Lung (tissue), 16 donors: ENCODE results near the gene TMEM50B. TPM values are rescaled to one million over a fixed set of nuclear protein-coding genes. Genes with fewer than 3 reads are reported as not detected.

Source experiments
- ATAC-seq: fragments of 200-7000 bp; cut with Tn5 transposase; one replicate; pipeline ENCODE4 v1.9.1; 2020; ENCODE audit warnings: moderate number of reproducible peaks; ENCODE audit not compliant: insufficient read depth, low FRiP score
- DNase-seq, 3 donors: peaks; one replicate each; pipeline ENCODE4 v3.0.0-alpha.2; 2013 to 2017
- H3K27ac ChIP-seq, 2 donors: one replicate each; pipeline ENCODE4 v1.5.1; 2013; ENCODE audit warnings: mild to moderate bottlenecking in 2 of 2, moderate library complexity in 2 of 2, control low read depth in 1 of 2, inconsistent platforms in 1 of 2, low read depth in 1 of 2, low read length in 1 of 2
- H3K27me3 ChIP-seq, 3 donors: one replicate each; pipeline ENCODE4 v1.5.1; 2013; ENCODE audit warnings: low read length in 2 of 3; ENCODE audit not compliant: control insufficient read depth in 3 of 3, insufficient read depth in 3 of 3
- H3K36me3 ChIP-seq, 4 donors: one replicate each; pipeline ENCODE4 v1.5.1; 2013; ENCODE audit warnings: low read length in 4 of 4, mild to moderate bottlenecking in 1 of 4, moderate library complexity in 1 of 4; ENCODE audit not compliant: control insufficient read depth in 4 of 4, insufficient read depth in 4 of 4
- H3K4me1 ChIP-seq, 5 donors: one replicate each; pipeline ENCODE4 v1.5.1; 2013; ENCODE audit warnings: low read length in 5 of 5, mild to moderate bottlenecking in 2 of 5, moderate library complexity in 1 of 5; ENCODE audit not compliant: control insufficient read depth in 5 of 5, insufficient read depth in 5 of 5
- H3K4me3 ChIP-seq: one replicate; pipeline ENCODE4 v1.5.1; 2013; ENCODE audit warnings: mild to moderate bottlenecking, control low read depth, moderate library complexity
- H3K9ac ChIP-seq, 2 donors: one replicate each; pipeline ENCODE4 v1.5.1; 2013; ENCODE audit warnings: low read length in 2 of 2, control low read depth in 1 of 2; ENCODE audit not compliant: insufficient read depth in 1 of 2
- H3K9me3 ChIP-seq, 4 donors: one replicate each; pipeline ENCODE4 v1.5.1; 2013; ENCODE audit warnings: low read length in 3 of 4, mild to moderate bottlenecking in 1 of 4, moderate library complexity in 1 of 4; ENCODE audit not compliant: control insufficient read depth in 4 of 4, insufficient read depth in 3 of 4
- CTCF ChIP-seq: IDR thresholded peaks from 2 replicates; pipeline ENCODE4 v1.5.1; 2012; ENCODE audit warnings: mild to moderate bottlenecking; ENCODE audit errors: control extremely low read depth, extremely low read depth
- WGBS, 2 donors: extraction: QIAGEN DNeasy Blood & Tissue Kit; methylation state at CpG; one replicate each; pipeline ENCODE4 v1.1.7; 2013; 5-methylcytosine and 5-hydroxymethylcytosine counted together
- long read RNA-seq, 5 donors: transcript quantifications; one replicate each; lab custom pipeline, GENCODE V29; 2026
- polyA plus RNA-seq, 2 donors: library from polyadenylated mRNA; stranded (reverse); fragments of 200-250 nt; gene quantifications; one replicate each; pipeline ENCODE4 v1.2.1, GENCODE V29; 2013
- total RNA-seq, 2 donors: library from RNA; depleted of rRNA in 1 of 2; stranded (reverse); fragments of >200 nt in 1 of 2; gene quantifications; one replicate each; pipeline ENCODE4 v1.2.1, GENCODE V29; 2014 to 2021
- donor health status: control.
- donor health status: control.
- donor health status: Bipolar disorder and iron deficiency.
- donor health status: healthy.
- donor health status: DM: yes; HTN: yes; CAD: no.

Gene TMEM50B
- total RNA-seq (10 to 100 TPM; 51.4 to 73.6 TPM), polyA plus RNA-seq (10 to 100 TPM; 35.4 to 45.3 TPM)
- long read RNA-seq, donor 1, transcript TMEM50B-210 (7 exons, 2,375 nt), result major isoform, 31 of 54 reads
- long read RNA-seq, donor 1, transcript TMEM50B-209 (4 exons, 695 nt), result minor isoform, 10 of 54 reads
- long read RNA-seq, donor 1, partial matches to known transcripts, result 9 of 54 reads
- long read RNA-seq, donor 1, other reads (novel, unspliced or antisense), result 0 of 54 reads
- long read RNA-seq, donor 2, transcript TMEM50B-209 (4 exons, 695 nt), result major isoform, 5 of 13 reads
- long read RNA-seq, donor 2, partial matches to known transcripts, result 0 of 13 reads
- long read RNA-seq, donor 2, other reads (novel, unspliced or antisense), result 0 of 13 reads
- long read RNA-seq, donor 3, transcript TMEM50B-210 (7 exons, 2,375 nt), result major isoform, 13 of 24 reads
- long read RNA-seq, donor 3, partial matches to known transcripts, result 7 of 24 reads
- long read RNA-seq, donor 3, other reads (novel, unspliced or antisense), result 0 of 24 reads
- long read RNA-seq, donor 4, transcript TMEM50B-210 (7 exons, 2,375 nt), result major isoform, 11 of 56 reads
- long read RNA-seq, donor 4, partial matches to known transcripts, result 29 of 56 reads
- long read RNA-seq, donor 4, other reads (novel, unspliced or antisense), result 12 of 56 reads
- long read RNA-seq, donor 5, transcript TMEM50B-210 (7 exons, 2,375 nt), result major isoform, 24 of 117 reads
- long read RNA-seq, donor 5, partial matches to known transcripts, result 45 of 117 reads
- long read RNA-seq, donor 5, other reads (novel, unspliced or antisense), result 47 of 117 reads

GRCh38 chr21:33479679-33480480 is at the start of gene TMEM50B:
Gene TMEM50B (minus strand): TSS chr21:33479974. CDS start chr21:33468885, 11,089 bp downstream.
- H3K27ac ChIP-seq, result peak within 1 kb of the TSS; percentile 99 to 100
- H3K36me3 ChIP-seq, result no peaks in the 10 kb centered on the region
- H3K9ac ChIP-seq, result peak within 1 kb of the TSS; percentile 92 to 94
- H3K27me3 ChIP-seq, result no peaks in the 10 kb centered on the region
- H3K9me3 ChIP-seq, result no peaks in the 10 kb centered on the region
- DNase-seq, result peak; percentile 96 to 98 (median 98)
- 0% methylated on average over 78 to 93 of the region's 93 CpGs for WGBS, 2 donors
- peaks cover 0 to 7% (median 3%) of the 10 kb centered on the region in 5 donors for H3K4me1 ChIP-seq
- H3K4me3 ChIP-seq, result peak within 1 kb of the TSS; percentile 96
- peak; percentile 99 for ATAC-seq
- TF ChIP-seq CTCF, result no peak

GRCh38 chr21:33522953-33523349 is 43.2 kb upstream of the TMEM50B start:
- Histone ChIP-seq H3K27me3 (no peaks in the 10 kb centered on the region), H3K4me1 (no peaks in the 10 kb centered on the region), H3K9me3 (no peaks in the 10 kb centered on the region), H3K27ac (no peak overlapping the region), H3K9ac (no peak overlapping the region), H3K4me3 (no peak overlapping the region), H3K36me3 (peaks cover 22 to 37% (median 24%) of the 10 kb centered on the region in 4 donors)
- ATAC-seq (no peak), DNase-seq (no peak)
- WGBS, 2 donors, result 29 to 64% methylated on average over 1 of the region's 1 CpG
- no peak for TF ChIP-seq CTCF

GRCh38 chr21:33522297-33522952 is 42.7 kb upstream of the TMEM50B start:
- no peak for TF ChIP-seq CTCF
- no peak for ATAC-seq
- Histone ChIP-seq H3K9me3 (no peaks in the 10 kb centered on the region), H3K27me3 (no peaks in the 10 kb centered on the region), H3K4me1 (no peaks in the 10 kb centered on the region), H3K4me3 (no peak overlapping the region), H3K36me3 (peaks cover 17 to 36% (median 20%) of the 10 kb centered on the region in 4 donors), H3K27ac (no peak overlapping the region), H3K9ac (no peak overlapping the region)
- 89 to 91% methylated on average over 5 of the region's 5 CpGs for WGBS, 2 donors
- no peak for DNase-seq
